ENCODE data around the gene ICAM1. TPM values are rescaled to one million over a fixed set of nuclear protein-coding genes. Genes with fewer than 3 reads are reported as not detected.
A peak's percentile ranks its signal among the peaks of the same experiment; 100 is the strongest.

The ICAM1 gene
- 0.30 to 0.56 TPM (median 0.35 TPM) in 3 replicates for polyA plus RNA-seq
- polyA plus RNA-seq (2011; ENCODE audit: low read depth), result 1.3 TPM
- 0.29 and 0.57 TPM in 2 replicates for polyA plus RNA-seq (2011; cell fraction: cytosol; rRNA removed)
- 2.2 and 2.9 TPM in 2 replicates for polyA plus RNA-seq (2011; cell fraction: nucleus; rRNA removed)
- polyA plus RNA-seq (2012; ENCODE audit: low replicate concordance), result 0.48 and 0.51 TPM in 2 replicates
- polyA minus RNA-seq, result 0.30 to 0.42 TPM in 2 of 3 replicates, not detected in the other
- 2.7 TPM for polyA minus RNA-seq (2011; cell fraction: cytosol; rRNA and poly(A)+ RNA removed)
- 2.3 and 2.5 TPM in 2 replicates for polyA minus RNA-seq (2011; cell fraction: nucleus; rRNA and poly(A)+ RNA removed)

GRCh38 chr19:10270616-10271394, at the start of gene ICAM1:
ICAM1 (plus strand) TSS chr19:10271120; CDS start chr19:10271160, 40 bp downstream.
- H3K9me3 ChIP-seq (ENCODE audit: control insufficient read depth, low read depth, low read length), result no peaks in the 10 kb centered on the region
- no peaks in the 10 kb centered on the region for H3K79me2 ChIP-seq (ENCODE audit: control insufficient read depth, insufficient read depth, low read length)
- H3K4me2 ChIP-seq (ENCODE audit: control insufficient read depth, extremely low read depth, insufficient read depth, low read depth, low read length), result peak within 1 kb of the TSS; percentile 78
- peak within 1 kb of the TSS; percentile 13 to 63 (median 32) for H3K4me3 ChIP-seq (ENCODE audit: control insufficient read depth in 2 of 3, extremely low read depth in 1 of 3, insufficient read depth in 2 of 3, low read depth in 1 of 3, low read length in 3 of 3)
- peaks cover 9% of the 10 kb centered on the region for H3K4me1 ChIP-seq (ENCODE audit: control insufficient read depth, extremely low read depth, insufficient read depth, low read length)
- H3K27ac ChIP-seq (ENCODE audit: control insufficient read depth, insufficient read depth, low read length), result no peak within 1 kb of the TSS
- H4K20me1 ChIP-seq (ENCODE audit: control insufficient read depth, extremely low read depth, insufficient read depth, low read length), result no peaks in the 10 kb centered on the region
- dilution Hi-C loops (cut with MboI; ENCODE audit: extremely low pct_ligation_motif_present, low sequenced_read_pairs), result no loop called here
- peaks cover 23% of the 10 kb centered on the region for H3K27me3 ChIP-seq (ENCODE audit: control insufficient read depth, extremely low read depth, insufficient read depth, low read length)
- no peaks in the 10 kb centered on the region for H3K9me1 ChIP-seq (ENCODE audit: control insufficient read depth, extremely low read depth, insufficient read depth, low read length)
- peak within 1 kb of the TSS; percentile 49 for H2AFZ ChIP-seq (ENCODE audit: control insufficient read depth, low read length)
- TF ChIP-seq CTCF (optimal IDR thresholded peaks at IDR 0.05 in 1 of 3, IDR thresholded peaks at IDR 0.05 in 1 of 3, conservative IDR thresholded peaks at IDR 0.05 in 1 of 3; ENCODE audit: extremely low read depth in 1 of 3, insufficient read depth in 2 of 3, low read length in 3 of 3) (peak in 1 of 3 experiments; percentile 8), EZH2 (IDR thresholded peaks at IDR 0.05; ENCODE audit: low read length) (peak; percentile 60)
- H3K36me3 ChIP-seq (ENCODE audit: control insufficient read depth in 2 of 2, extremely low read depth in 1 of 2, insufficient read depth in 2 of 2, low read length in 2 of 2), result no peaks in the 10 kb centered on the region
- peak within 1 kb of the TSS; percentile 15 for H3K9ac ChIP-seq (ENCODE audit: control insufficient read depth, extremely low read depth, insufficient read depth, low read length)
- DNase-seq (ENCODE audit: low read depth, low spot score), result no peak
- no peak for FAIRE-seq

DNA sequence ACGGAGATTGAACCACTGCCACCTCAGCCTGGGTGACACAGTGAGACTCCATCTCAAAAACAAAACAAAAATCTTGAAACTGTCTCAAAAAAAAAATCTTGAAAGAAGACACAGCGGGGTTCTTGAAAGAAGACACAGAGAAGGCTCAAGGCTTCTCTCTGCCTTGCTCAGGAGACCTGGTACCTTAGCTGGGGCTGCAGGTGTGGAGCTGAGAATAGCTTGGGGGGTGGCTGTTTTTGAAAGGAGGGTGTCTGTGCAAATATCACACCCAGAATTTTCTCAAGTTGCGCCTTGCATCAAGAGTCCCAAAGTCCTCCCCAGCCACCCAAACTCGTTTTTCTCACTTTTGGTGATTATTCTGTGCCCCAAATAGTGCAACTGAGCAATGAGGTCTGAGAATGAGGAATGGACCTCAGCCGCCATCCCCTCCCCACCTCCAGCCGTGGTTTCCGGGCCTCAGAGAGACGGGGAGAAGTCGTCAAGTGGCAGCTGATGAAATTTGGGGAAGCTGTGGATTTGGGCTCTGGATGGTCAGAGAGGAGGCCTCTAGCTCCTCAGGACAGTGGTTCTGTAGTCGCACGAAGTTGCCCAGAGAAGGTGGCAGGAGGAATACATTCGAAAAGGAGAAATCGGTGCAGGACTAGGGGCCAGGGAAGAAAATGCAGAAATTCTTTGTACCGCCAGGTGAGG, 48.6 kb upstream of the ICAM1 start:
- no peak overlapping the region for H2AFZ ChIP-seq (ENCODE audit: control insufficient read depth, low read length)
- no peak for DNase-seq (ENCODE audit: low read depth, low spot score)
- H3K27me3 ChIP-seq (ENCODE audit: control insufficient read depth, extremely low read depth, insufficient read depth, low read length), result no peaks in the 10 kb centered on the region
- TF ChIP-seq CTCF (optimal IDR thresholded peaks at IDR 0.05 in 1 of 3, IDR thresholded peaks at IDR 0.05 in 1 of 3, conservative IDR thresholded peaks at IDR 0.05 in 1 of 3; ENCODE audit: extremely low read depth in 1 of 3, insufficient read depth in 2 of 3, low read length in 3 of 3), result no peak
- H3K36me3 ChIP-seq (ENCODE audit: control insufficient read depth in 2 of 2, extremely low read depth in 1 of 2, insufficient read depth in 2 of 2, low read length in 2 of 2), result no peaks in the 10 kb centered on the region
- H3K27ac ChIP-seq (ENCODE audit: control insufficient read depth, insufficient read depth, low read length), result no peak overlapping the region
- dilution Hi-C loops (cut with MboI; ENCODE audit: extremely low pct_ligation_motif_present, low sequenced_read_pairs), result no loop called here
- no peaks in the 10 kb centered on the region for H3K9me3 ChIP-seq (ENCODE audit: control insufficient read depth, low read depth, low read length)
- H3K4me1 ChIP-seq (ENCODE audit: control insufficient read depth, extremely low read depth, insufficient read depth, low read length), result no peaks in the 10 kb centered on the region
- H3K9ac ChIP-seq (ENCODE audit: control insufficient read depth, extremely low read depth, insufficient read depth, low read length), result no peak overlapping the region
- no peak overlapping the region for H3K4me3 ChIP-seq (ENCODE audit: control insufficient read depth in 2 of 3, extremely low read depth in 1 of 3, insufficient read depth in 2 of 3, low read depth in 1 of 3, low read length in 3 of 3)
- FAIRE-seq, result no peak
- no peak overlapping the region for H3K4me2 ChIP-seq (ENCODE audit: control insufficient read depth, extremely low read depth, insufficient read depth, low read depth, low read length)
- no peaks in the 10 kb centered on the region for H3K79me2 ChIP-seq (ENCODE audit: control insufficient read depth, insufficient read depth, low read length)
- peaks cover 2% of the 10 kb centered on the region for H4K20me1 ChIP-seq (ENCODE audit: control insufficient read depth, extremely low read depth, insufficient read depth, low read length)
- H3K9me1 ChIP-seq (ENCODE audit: control insufficient read depth, extremely low read depth, insufficient read depth, low read length), result no peaks in the 10 kb centered on the region
